ENCODE results near the gene RHOT1. TPM values are rescaled to one million over a fixed set of nuclear protein-coding genes. Genes with fewer than 3 reads are reported as not detected.

The RHOT1 gene
- total RNA-seq, 1 donor from 2014 or later: 131 TPM

GRCh38 chr17:32271844-32272243, 129.5 kb downstream of the RHOT1 start:
- DNase-seq: no peak

- no peak for DNase-seq
These were observed 131.8 kb downstream of the RHOT1 start for GRCh38 chr17:32274101-32274500.

DNA sequence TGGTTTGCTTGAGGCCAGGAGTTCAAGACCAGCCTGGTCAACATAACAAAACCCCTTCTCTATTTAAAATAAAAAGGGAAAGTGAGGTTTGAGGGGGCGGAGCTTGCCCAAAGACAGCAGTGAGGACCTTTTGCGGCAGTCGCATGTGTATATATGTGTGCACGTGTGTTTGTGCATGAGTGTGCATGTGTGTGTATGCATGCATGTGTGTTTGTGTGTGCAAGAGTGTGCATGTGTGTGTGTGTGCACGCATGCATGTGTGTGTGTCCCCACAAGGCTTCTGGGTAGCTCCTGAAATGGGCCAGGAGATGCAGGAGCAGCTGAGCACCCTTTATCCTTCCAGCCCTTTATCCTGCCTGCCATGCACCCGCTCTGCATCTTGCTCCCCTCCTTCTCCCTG, 132.3 kb downstream of the RHOT1 start:
- no peak for DNase-seq

Small RNAs within 50 kb of the gene (small RNA-seq; reads per million reads assigned to genes)
- not detected for gene UBL5P2

Other genes starting within 250 kb of the RHOT1 start
- 47.1 TPM for gene UTP6, start 240.8 kb upstream of the RHOT1 start, total RNA-seq
- 38.2 TPM for gene SUZ12, start 205.5 kb upstream of the RHOT1 start, total RNA-seq
- 79.5 TPM for gene LRRC37B, start 135.1 kb upstream of the RHOT1 start, total RNA-seq
- gene RHBDL3, start 123.3 kb downstream of the RHOT1 start, total RNA-seq: 1.6 TPM
- 37.3 TPM for gene C17orf75, start 199.7 kb downstream of the RHOT1 start, total RNA-seq
- gene ZNF207, start 207.7 kb downstream of the RHOT1 start, total RNA-seq: 117 TPM

All from occipital lobe (tissue), 3 donors.